ENCODE results near the gene ACADSB. TPM values are rescaled to one million over a fixed set of nuclear protein-coding genes. Genes with fewer than 3 reads are reported as not detected.

The ACADSB gene
- total and polyA plus RNA-seq, 2 experiments from 2014 or later, result 3.7 to 6.5 TPM

GRCh38 chr10:123093489-123093888 lies 84.7 kb downstream of the ACADSB start:
- Histone ChIP-seq H3F3A (replicated peaks; ENCODE audit: low read depth) (no peaks in the 10 kb centered on the region), H3K4me3 (no peak overlapping the region), H3K4me2 (no peak overlapping the region), H3K79me2 (replicated peaks; ENCODE audit: insufficient read depth) (no peaks in the 10 kb centered on the region), H3K9me2 (ENCODE audit: insufficient read depth) (peaks cover 6% of the 10 kb centered on the region; the same call in 1 of the 2 replicates), H3K27ac (ENCODE audit: low read depth) (no peak overlapping the region), H3K27me3 (ENCODE audit: insufficient read depth) (no peaks in the 10 kb centered on the region), H4K20me1 (replicated peaks; ENCODE audit: insufficient read depth) (no peaks in the 10 kb centered on the region), H3K4me1 (ENCODE audit: insufficient read depth) (no peaks in the 10 kb centered on the region), H3K36me3 (ENCODE audit: insufficient read depth) (no peaks in the 10 kb centered on the region), H2AFZ (no peak overlapping the region)
- Mint-ChIP-seq H3K4me1 (peaks cover 5% of the 10 kb centered on the region; the same call in 2 of the 3 replicates), H3K4me3 (no peak overlapping the region), H3K27ac (no peak overlapping the region), H3K27me3 (ENCODE audit: insufficient read depth, low read depth, poor library complexity) (peaks cover 4% of the 10 kb centered on the region), H3K9me3 (no peaks in the 10 kb centered on the region; the same call in 2 of the 3 replicates), H3K36me3 (ENCODE audit: low read depth) (no peaks in the 10 kb centered on the region)
- no peak; the same call in 2 of the 3 replicates for ATAC-seq
- TF ChIP-seq REST (IDR thresholded peaks at IDR 0.05; ENCODE audit: unreplicated experiment) (peak; percentile 69), POLR2AphosphoS5 (IDR thresholded peaks at IDR 0.05; ENCODE audit: low read depth) (no peak), ETS1 (IDR thresholded peaks at IDR 0.05) (no peak)
- DNase-seq (ENCODE audit: low spot score), result no peak

DNA sequence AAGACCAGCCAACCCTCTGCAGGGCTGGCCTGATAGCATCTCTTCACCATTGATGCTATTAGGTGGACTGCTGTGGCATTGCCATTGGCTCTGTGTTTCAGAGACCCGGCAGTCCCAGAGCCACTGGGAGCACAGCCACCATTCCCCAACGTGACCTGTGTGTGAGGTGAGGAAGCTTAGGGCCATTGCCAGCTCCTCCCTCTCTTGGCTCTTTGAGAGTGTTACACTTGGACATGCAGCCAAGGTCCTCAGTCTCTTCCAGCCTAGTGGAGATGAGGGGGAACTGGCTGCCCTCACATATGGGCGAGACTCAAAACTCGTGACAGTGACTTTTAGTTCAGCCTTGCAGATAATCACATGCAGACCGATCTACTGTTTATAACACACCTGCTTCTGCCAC lies 87.6 kb downstream of the ACADSB start:
- no peaks in the 10 kb centered on the region for H3K36me3 Mint-ChIP-seq (ENCODE audit: low read depth)
- no peaks in the 10 kb centered on the region for H3K27me3 ChIP-seq (ENCODE audit: insufficient read depth)
- no peak overlapping the region for H3K27ac Mint-ChIP-seq
- no peaks in the 10 kb centered on the region for H3K79me2 ChIP-seq (replicated peaks; ENCODE audit: insufficient read depth)
- DNase-seq (ENCODE audit: low spot score) (no peak), ATAC-seq (no peak)
- H3K36me3 ChIP-seq (ENCODE audit: insufficient read depth), result no peaks in the 10 kb centered on the region
- no peak overlapping the region for H3K4me3 ChIP-seq
- no peaks in the 10 kb centered on the region for H3K4me1 ChIP-seq (ENCODE audit: insufficient read depth)
- H4K20me1 ChIP-seq (replicated peaks; ENCODE audit: insufficient read depth), result no peaks in the 10 kb centered on the region
- H2AFZ ChIP-seq, result no peak overlapping the region
- peaks cover 8% of the 10 kb centered on the region for H3K27me3 Mint-ChIP-seq (ENCODE audit: insufficient read depth, low read depth, poor library complexity)
- H3K4me1 Mint-ChIP-seq, result peaks cover 5% of the 10 kb centered on the region; the same call in 2 of the 3 replicates
- H3K4me2 ChIP-seq, result no peak overlapping the region
- H3K9me2 ChIP-seq (ENCODE audit: insufficient read depth), result 0 out of 2 replicates have a peak, but pooled peaks cover 2% of the 10 kb centered on the region
- no peak overlapping the region for H3K4me3 Mint-ChIP-seq
- no peaks in the 10 kb centered on the region; the same call in 2 of the 3 replicates for H3K9me3 Mint-ChIP-seq
- H3F3A ChIP-seq (replicated peaks; ENCODE audit: low read depth), result no peaks in the 10 kb centered on the region
- no peak overlapping the region for H3K27ac ChIP-seq (ENCODE audit: low read depth)
- TF ChIP-seq CREB1 (CRISPR knock-in tag; IDR thresholded peaks at IDR 0.05; ENCODE audit: low read depth) (no peak), JUNB (IDR thresholded peaks at IDR 0.05; ENCODE audit: unreplicated experiment) (no peak), ZNF331 (CRISPR knock-in tag; IDR thresholded peaks at IDR 0.05; ENCODE audit: low read depth) (no peak), ETS1 (IDR thresholded peaks at IDR 0.05) (no peak), NANOG (IDR thresholded peaks at IDR 0.05; ENCODE audit: borderline replicate concordance) (no peak), STAT1 (IDR thresholded peaks at IDR 0.05; ENCODE audit: unreplicated experiment) (no peak), ZNF462 (CRISPR knock-in tag; IDR thresholded peaks at IDR 0.05) (no peak), EZH2phosphoT487 (IDR thresholded peaks at IDR 0.05; ENCODE audit: unreplicated experiment) (no peak)
